HG03103 (cell line): ENCODE measurements around the gene INHBA.

ENCODE experiments used
- ATAC-seq: cut with Tn5 transposase; IDR thresholded peaks from one replicate; pipeline ENCODE4 v1.9.1; 2021; ENCODE audit warnings: low read depth; ENCODE audit not compliant: unreplicated experiment

The INHBA gene

GRCh38 chr7:41691286-41692190, 11.4 kb downstream of the INHBA start:
- ATAC-seq, result no peak

DNA sequence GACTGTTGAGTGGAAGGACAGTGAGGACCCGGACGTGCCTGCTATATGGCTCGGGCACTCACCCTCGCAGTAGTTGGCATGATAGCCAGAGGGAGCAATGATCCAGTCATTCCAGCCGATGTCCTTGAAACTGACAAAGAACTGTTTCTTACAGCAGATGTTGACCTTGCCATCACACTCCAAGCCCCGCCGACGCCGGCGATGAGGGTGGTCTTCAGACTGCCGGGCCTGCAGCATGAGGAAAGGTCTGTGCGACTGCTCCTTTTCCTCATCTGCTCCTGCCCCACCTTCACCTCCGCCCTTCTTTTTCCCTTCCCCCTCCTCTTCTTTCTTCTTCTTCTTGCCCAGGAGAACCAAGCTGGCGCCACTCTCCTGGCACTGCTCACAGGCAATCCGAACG, 13.1 kb downstream of the INHBA start:
- no peak for ATAC-seq

GRCh38 chr7:41688906-41689305, 14.0 kb downstream of the INHBA start:
- ATAC-seq, result no peak

DNA sequence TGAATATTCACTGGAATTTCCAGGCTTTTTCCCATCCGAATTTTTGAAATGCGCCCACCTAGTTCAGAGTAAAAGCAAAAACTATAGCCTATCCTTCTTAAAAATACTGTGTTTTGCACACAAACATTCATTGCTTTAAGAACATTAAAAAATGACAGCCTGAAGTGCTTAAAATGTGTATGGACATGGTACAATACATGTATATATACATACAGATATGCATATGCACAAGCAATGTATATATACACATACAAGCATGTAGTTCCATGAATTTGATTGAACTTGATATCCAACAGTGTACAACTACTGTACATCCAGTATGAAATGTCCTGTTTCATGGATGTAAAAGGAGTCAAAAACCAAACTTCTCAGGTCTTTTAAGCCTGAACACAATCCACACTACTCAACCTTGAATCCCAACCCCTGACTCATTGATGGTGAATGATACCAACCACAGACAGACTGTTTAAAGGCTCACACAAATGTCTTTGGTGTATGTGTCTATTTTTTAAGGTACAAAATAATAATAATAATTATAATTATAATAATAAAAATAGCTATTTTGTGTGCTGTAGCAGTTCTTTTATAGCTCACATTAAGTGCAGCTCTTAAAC, 14.8 kb downstream of the INHBA start:
- ATAC-seq, result no peak

GRCh38 chr7:41685684-41686083, 17.2 kb downstream of the INHBA start:
- ATAC-seq, result no peak

- ATAC-seq, result no peak
Measured at GRCh38 chr7:41682422-41682821, 20.5 kb downstream of the INHBA start.

GRCh38 chr7:41679566-41679965, 23.3 kb downstream of the INHBA start:
- ATAC-seq, result no peak

GRCh38 chr7:41674505-41675023, 28.3 kb downstream of the INHBA start:
- ATAC-seq, result no peak

- no peak for ATAC-seq
Measured at GRCh38 chr7:41661596-41661995, 41.3 kb downstream of the INHBA start.

DNA sequence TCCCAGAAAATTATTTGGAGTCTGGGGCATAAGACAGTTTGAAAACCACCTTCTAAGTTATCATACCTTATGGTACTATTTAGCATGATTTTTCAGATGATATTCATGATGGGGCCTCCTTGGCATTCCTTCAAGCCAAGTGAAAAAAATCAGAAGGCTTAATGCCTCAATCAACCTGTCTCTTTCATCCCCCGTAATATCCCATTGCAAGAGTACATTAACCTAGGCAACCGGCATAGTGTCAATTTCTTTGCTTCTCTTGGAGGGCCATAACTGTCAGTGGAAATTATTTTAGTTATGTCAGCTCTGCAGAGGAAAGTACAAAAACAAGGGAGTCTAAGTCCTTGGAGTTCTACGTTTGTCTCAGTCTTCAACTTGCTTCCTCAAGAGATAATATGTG, 43.4 kb downstream of the INHBA start:
- ATAC-seq, result no peak

GRCh38 chr7:41656366-41656765, 46.5 kb downstream of the INHBA start:
- no peak for ATAC-seq

GRCh38 chr7:41655426-41655825, 47.5 kb downstream of the INHBA start:
- no peak for ATAC-seq

GRCh38 chr7:41652267-41652666, 50.6 kb downstream of the INHBA start:
- no peak for ATAC-seq

GRCh38 chr7:41648501-41648900, 54.4 kb downstream of the INHBA start:
- no peak for ATAC-seq

DNA sequence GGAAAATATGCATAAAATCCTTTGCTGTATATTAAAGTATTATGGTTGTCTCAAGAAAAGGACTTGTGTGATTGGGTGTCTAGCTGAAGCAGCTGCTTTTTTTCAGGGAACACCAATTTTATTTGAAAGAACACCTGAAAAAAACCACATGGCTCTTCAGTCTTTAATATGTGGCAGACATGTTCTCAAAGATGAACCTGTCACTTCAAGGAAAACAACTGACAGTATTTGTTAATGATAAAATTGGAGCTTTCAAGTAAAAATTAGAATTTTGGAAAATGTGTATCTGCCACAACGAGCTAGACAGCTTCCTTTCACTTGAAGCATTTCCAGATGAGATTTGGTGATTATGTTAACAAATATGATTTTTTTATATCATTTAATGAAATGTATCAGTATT, 59.3 kb downstream of the INHBA start:
- no peak for ATAC-seq

GRCh38 chr7:41641665-41642014, 61.2 kb downstream of the INHBA start:
- no peak for ATAC-seq

DNA sequence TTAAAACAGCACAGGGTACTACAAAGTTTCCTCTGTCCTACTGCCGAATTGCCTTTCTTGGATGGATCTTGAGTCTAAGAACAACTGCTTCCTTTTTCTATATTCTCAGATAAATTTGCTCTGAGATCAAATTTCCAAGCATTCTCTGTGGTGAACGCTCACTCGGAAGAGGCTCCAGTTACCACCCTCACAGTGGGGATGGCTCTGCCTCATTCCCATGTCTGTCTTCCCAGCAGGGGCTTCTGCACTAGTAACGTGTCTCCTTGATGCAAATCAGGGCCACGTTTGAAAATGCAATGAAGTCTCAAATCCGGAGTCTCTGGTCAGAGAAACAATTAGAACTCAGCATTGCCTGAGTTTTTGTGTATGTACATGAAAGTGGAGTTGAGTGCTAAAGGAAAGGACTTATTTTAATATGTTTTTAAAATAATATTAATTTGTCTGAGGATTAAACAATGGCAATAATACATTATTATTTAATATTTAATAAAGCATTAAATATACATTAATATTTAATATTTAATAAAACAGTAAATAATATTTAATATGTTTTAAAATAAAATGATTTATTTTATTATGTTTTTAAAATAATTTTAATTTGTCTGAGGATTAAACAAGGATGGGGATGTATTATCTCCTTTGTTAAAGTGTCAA, 61.8 kb downstream of the INHBA start:
- no peak for ATAC-seq

DNA sequence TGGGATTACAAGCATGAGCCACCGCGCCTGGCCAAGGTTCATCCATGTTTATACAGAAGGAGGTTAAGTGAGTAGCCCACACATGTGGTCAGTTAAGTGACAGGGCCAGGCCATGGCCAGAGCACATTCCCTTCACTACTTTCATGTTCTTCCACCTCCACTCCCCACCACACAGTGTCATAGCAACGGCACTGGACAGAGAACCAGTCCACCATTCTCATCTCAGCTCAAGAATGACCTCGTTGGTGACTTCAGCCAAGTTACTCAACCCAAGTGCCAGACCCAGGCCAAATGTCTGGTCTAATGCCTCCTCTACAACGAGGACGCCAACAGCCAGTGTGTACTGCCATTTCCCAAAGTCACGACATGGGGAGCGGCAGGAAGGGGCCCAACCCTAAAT, 62.4 kb downstream of the INHBA start:
- no peak for ATAC-seq

GRCh38 chr7:41637049-41637448, 65.8 kb downstream of the INHBA start:
- ATAC-seq, result no peak
